D721Med (cell line): ENCODE data around the gene CCR3.

ENCODE experiments used
- DNase-seq: peaks from one replicate; pipeline ENCODE4 v3.0.0; 2011; ENCODE audit warnings: low spot score; ENCODE audit not compliant: insufficient read length
- FAIRE-seq: peaks from 2 replicates; lab custom pipeline; 2011; peaks lifted over from hg19 to GRCh38; lab: Jason Lieb, UNC
- TF ChIP-seq, protein P1 (sequence below): IDR thresholded peaks from 2 replicates; pipeline ENCODE4 v1.5.1; 2012; ENCODE audit warnings: mild to moderate bottlenecking, control low read depth; ENCODE audit not compliant: insufficient read depth; ENCODE audit errors: missing control alignments

Gene CCR3

DNA sequence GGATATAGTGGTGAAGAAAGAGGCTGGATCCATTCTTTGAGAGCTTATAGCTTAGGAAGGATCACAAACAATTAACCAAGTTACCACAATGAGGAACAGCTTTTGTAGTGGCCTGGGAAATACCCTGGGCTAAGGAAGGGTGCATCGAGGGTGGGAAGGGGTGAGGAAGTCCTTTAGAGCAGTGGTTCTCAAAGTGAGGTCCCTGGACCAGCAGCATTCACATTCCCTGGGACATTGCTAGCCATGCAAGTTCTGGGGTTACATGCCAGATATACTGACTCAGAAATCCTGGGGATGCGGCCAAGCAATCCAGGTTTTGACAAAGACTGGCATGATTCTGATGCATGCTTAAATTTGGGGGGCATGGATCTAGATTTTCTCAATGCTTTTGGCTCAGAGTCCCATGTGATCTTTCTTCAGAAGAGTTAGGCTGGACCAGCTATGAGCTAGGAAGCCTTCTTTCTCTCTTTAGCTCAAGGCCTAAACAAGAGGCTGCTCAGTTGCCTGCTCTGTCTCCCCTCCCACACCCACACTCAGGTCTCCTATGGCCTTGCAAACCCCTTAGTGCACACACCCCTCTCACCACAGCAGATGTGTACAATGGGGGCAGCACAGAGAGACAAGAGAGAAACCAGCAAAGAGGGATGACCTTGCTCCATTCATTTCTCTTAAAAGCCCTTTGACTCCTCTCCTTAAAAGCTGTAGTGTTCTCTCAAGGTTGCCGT lies 32.4 kb upstream of the CCR3 start:
- DNase-seq: no peak
- TF ChIP-seq, protein P1, sequence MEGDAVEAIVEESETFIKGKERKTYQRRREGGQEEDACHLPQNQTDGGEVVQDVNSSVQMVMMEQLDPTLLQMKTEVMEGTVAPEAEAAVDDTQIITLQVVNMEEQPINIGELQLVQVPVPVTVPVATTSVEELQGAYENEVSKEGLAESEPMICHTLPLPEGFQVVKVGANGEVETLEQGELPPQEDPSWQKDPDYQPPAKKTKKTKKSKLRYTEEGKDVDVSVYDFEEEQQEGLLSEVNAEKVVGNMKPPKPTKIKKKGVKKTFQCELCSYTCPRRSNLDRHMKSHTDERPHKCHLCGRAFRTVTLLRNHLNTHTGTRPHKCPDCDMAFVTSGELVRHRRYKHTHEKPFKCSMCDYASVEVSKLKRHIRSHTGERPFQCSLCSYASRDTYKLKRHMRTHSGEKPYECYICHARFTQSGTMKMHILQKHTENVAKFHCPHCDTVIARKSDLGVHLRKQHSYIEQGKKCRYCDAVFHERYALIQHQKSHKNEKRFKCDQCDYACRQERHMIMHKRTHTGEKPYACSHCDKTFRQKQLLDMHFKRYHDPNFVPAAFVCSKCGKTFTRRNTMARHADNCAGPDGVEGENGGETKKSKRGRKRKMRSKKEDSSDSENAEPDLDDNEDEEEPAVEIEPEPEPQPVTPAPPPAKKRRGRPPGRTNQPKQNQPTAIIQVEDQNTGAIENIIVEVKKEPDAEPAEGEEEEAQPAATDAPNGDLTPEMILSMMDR: no peak
- no peak for FAIRE-seq

- TF ChIP-seq, protein P1: no peak
- no peak for FAIRE-seq
Measured at GRCh38 chr3:46212101-46212500, 30.2 kb upstream of the CCR3 start.

GRCh38 chr3:46213201-46213600 lies 29.1 kb upstream of the CCR3 start:
- no peak for DNase-seq
- TF ChIP-seq, protein P1: no peak
- no peak for FAIRE-seq

More at GRCh38 chr3:46212101-46212500, 30.2 kb upstream of the CCR3 start:
- no peak for DNase-seq

- DNase-seq (no peak), FAIRE-seq (no peak)
- TF ChIP-seq, protein P1: peak; percentile 16
Measured at GRCh38 chr3:46214751-46215352, 27.4 kb upstream of the CCR3 start.

GRCh38 chr3:46215810-46216414 lies 26.3 kb upstream of the CCR3 start:
- DNase-seq (no peak), FAIRE-seq (no peak)
- TF ChIP-seq, protein P1: no peak

GRCh38 chr3:46218196-46218709 lies 24.0 kb upstream of the CCR3 start:
- DNase-seq (no peak), FAIRE-seq (no peak)
- TF ChIP-seq, protein P1: no peak
